ENCODE data around the gene ZNF189. TPM values are rescaled to one million over a fixed set of nuclear protein-coding genes. Genes with fewer than 3 reads are reported as not detected.

ZNF189 gene
- total and polyA plus RNA-seq, 2 of the 4 experiments (the other 2 are of a cell fraction) = 5.9 to 19.9 TPM

- Histone ChIP-seq H3K4me3 (ENCODE audit: insufficient read depth, low read depth, low read length) (no peak overlapping the region), H4K8ac (ENCODE audit: low read depth in 2 of 2, low read length in 2 of 2) (no peak overlapping the region), H3K4ac (ENCODE audit: low read depth, low read length) (no peak overlapping the region), H2AK5ac (ENCODE audit: low read depth, low read length) (no peak overlapping the region), H3K18ac (ENCODE audit: low read depth, low read length) (no peak overlapping the region), H3K27ac (ENCODE audit: insufficient read depth, low read length) (no peak overlapping the region), H2BK20ac (ENCODE audit: low read depth, low read length) (no peak overlapping the region), H3K4me1 (ENCODE audit: control insufficient read depth, insufficient read depth, low read length) (no peaks in the 10 kb centered on the region), H2BK120ac (ENCODE audit: low read depth, low read length) (no peak overlapping the region), H3K79me1 (ENCODE audit: low read depth in 1 of 2, low read length in 2 of 2) (no peaks in the 10 kb centered on the region), H3K4me2 (ENCODE audit: low read depth, low read length) (no peak overlapping the region), H2AK9ac (replicated peaks; ENCODE audit: low read depth, low read length, poor library complexity) (no peak overlapping the region), H3K27me3 (ENCODE audit: control insufficient read depth, insufficient read depth, low read length) (no peaks in the 10 kb centered on the region), H3K9me1 (ENCODE audit: insufficient read depth, low read length) (no peaks in the 10 kb centered on the region), H4K91ac (ENCODE audit: insufficient read depth, low read depth, low read length) (no peak overlapping the region), H3K9me3 (ENCODE audit: control insufficient read depth, insufficient read depth, low read length) (no peaks in the 10 kb centered on the region), H3K9ac (ENCODE audit: low read depth, low read length) (no peak overlapping the region), H2BK15ac (ENCODE audit: low read depth, low read length) (no peak overlapping the region), H2AFZ (replicated peaks; ENCODE audit: low read length, poor library complexity) (no peak overlapping the region), H2BK5ac (ENCODE audit: low read depth, low read length, poor library complexity, severe bottlenecking) (no peak overlapping the region), H3K36me3 (ENCODE audit: control insufficient read depth, insufficient read depth, low read length) (no peaks in the 10 kb centered on the region), H3K23ac (ENCODE audit: low read depth, low read length) (no peak overlapping the region), H4K5ac (ENCODE audit: low read depth, low read length) (no peak overlapping the region), H3K14ac (replicated peaks; ENCODE audit: low read depth, low read length) (no peak overlapping the region), H3K56ac (ENCODE audit: extremely low read depth, insufficient read depth, low read length) (no peak overlapping the region), H4K20me1 (ENCODE audit: insufficient read depth, low read length) (no peaks in the 10 kb centered on the region)
- no CpG with 5 or more reads among the region's 2 CpGs for WGBS, 2 experiments (ENCODE audit: extremely low coverage in 2 of 2, insufficient read length in 1 of 2)
- intact Hi-C loops (cut with micrococcal nuclease) = no loop called here
- in situ Hi-C loops (cut with MboI; ENCODE audit: low sequenced_read_pairs) = no loop called here
- TF ChIP-seq POLR2A (IDR thresholded peaks at IDR 0.05; ENCODE audit: low read depth, low read length) = no peak
- TF ChIP-seq CEBPB (IDR thresholded peaks at IDR 0.05; ENCODE audit: low read depth, low read length) = no peak
- no peak for TF ChIP-seq RAD21 (IDR thresholded peaks at IDR 0.05; ENCODE audit: low read length)
- TF ChIP-seq FOS (IDR thresholded peaks at IDR 0.05; ENCODE audit: low read depth, low read length) = no peak
- TF ChIP-seq BHLHE40 (IDR thresholded peaks at IDR 0.05; ENCODE audit: low read depth, low read length) = no peak
- no peak for TF ChIP-seq ELK1 (IDR thresholded peaks at IDR 0.05; ENCODE audit: borderline replicate concordance, low read depth, low read length)
- TF ChIP-seq RFX5 (IDR thresholded peaks at IDR 0.05; ENCODE audit: low read depth, low read length) = no peak
- no peak for TF ChIP-seq RCOR1 (IDR thresholded peaks at IDR 0.05; ENCODE audit: insufficient replicate concordance, low read length)
- TF ChIP-seq MXI1 (IDR thresholded peaks at IDR 0.05; ENCODE audit: borderline replicate concordance, low read depth, low read length) = no peak
- no peak for TF ChIP-seq NFE2L2 (IDR thresholded peaks at IDR 0.05; ENCODE audit: low read depth, low read length)
- BruUV-seq (replicated peaks) = no TSS peak
- dilution Hi-C loops (cut with HindIII; ENCODE audit: low sequenced_read_pairs, unreplicated experiment) = no loop called here
- CTCF ChIA-PET = interaction anchor here (1.8 kb wide), 1 partner anchor 19 kb away, joined by 4 read pairs; no protein-coding TSS in a partner anchor
- DNase-seq (no peak), ATAC-seq (ENCODE audit: low read depth) (no peak)
- POLR2A ChIA-PET (ENCODE audit: unreplicated experiment) = no interaction called here
Measured at GRCh38 chr9:101369884-101370531, 28.6 kb upstream of the ZNF189 start.

Measured in IMR-90 (cell line).